GM13977 (cell line): ENCODE data around the gene ACO2.

Source experiments
- DNase-seq: peaks from one replicate; pipeline ENCODE4 v3.0.0; 2012; ENCODE audit warnings: low spot score
- CTCF ChIP-seq: IDR thresholded peaks from 2 replicates; pipeline ENCODE4 v1.5.1; 2012; ENCODE audit warnings: mild to moderate bottlenecking, control low read depth; ENCODE audit not compliant: insufficient read depth; ENCODE audit errors: extremely low read depth, missing control alignments
- in situ Hi-C: fragments of 300-500 bp; cut with MboI; formaldehyde crosslinking; loops from one replicate; pipeline ENCODE4 v1.12.0; 2022; ENCODE audit warnings: low sequenced_read_pairs, low pct_unique_long_range_greater_than_20kb, mixed read lengths, inconsistent platforms; ENCODE audit not compliant: unreplicated experiment

ACO2 gene

GRCh38 chr22:41513391-41513790 is 44.5 kb downstream of the ACO2 start:
- in situ Hi-C loops: loop anchor here (10.0 kb wide), 1 partner anchor 109 kb away; no protein-coding TSS in a partner anchor
- no peak for DNase-seq
- TF ChIP-seq CTCF: no peak

GRCh38 chr22:41516462-41516861 is 47.5 kb downstream of the ACO2 start:
- no peak for DNase-seq
- in situ Hi-C loops: loop anchor here (10.0 kb wide), 1 partner anchor 112 kb away; no protein-coding TSS in a partner anchor
- TF ChIP-seq CTCF: no peak

GRCh38 chr22:41517172-41518047 is 48.5 kb downstream of the ACO2 start:
- peak; percentile 79 for TF ChIP-seq CTCF
- in situ Hi-C loops: loop anchor here (10.0 kb wide), 1 partner anchor 113 kb away; no protein-coding TSS in a partner anchor
- DNase-seq: peak; percentile 52

GRCh38 chr22:41518048-41518347 is 49.1 kb downstream of the ACO2 start:
- no peak for DNase-seq
- TF ChIP-seq CTCF: no peak
- in situ Hi-C loops: loop anchor here (10.0 kb wide), 1 partner anchor 113 kb away; no protein-coding TSS in a partner anchor

GRCh38 chr22:41521126-41521525 is 52.2 kb downstream of the ACO2 start:
- in situ Hi-C loops: no loop called here
- TF ChIP-seq CTCF: no peak
- DNase-seq: no peak

GRCh38 chr22:41522813-41523212 is 53.9 kb downstream of the ACO2 start:
- in situ Hi-C loops: no loop called here
- no peak for DNase-seq
- no peak for TF ChIP-seq CTCF
